A673 (cell line): Measurements from ENCODE around the gene MTO1.

Experiments used
- EZH2 ChIP-seq: fragments of 200-600 bp; sonication (generic); IDR thresholded peaks from 2 replicates; pipeline ENCODE4 v1.6.1; 2017; ENCODE audit warnings: borderline replicate concordance, low read depth, mild to moderate bottlenecking, mixed read lengths, antibody characterized with exemption, low read length; ENCODE audit not compliant: poor library complexity, severe bottlenecking
- TF ChIP-seq, protein P1 (sequence below): fragments of 300-800, 200-600 bp; sonication (generic); conservative IDR thresholded peaks from 2 replicates; pipeline ENCODE4 v1.5.1; 2017; ENCODE audit warnings: low read depth, mild to moderate bottlenecking, antibody characterized with exemption, low read length, moderate library complexity, mixed read lengths

DNA sequence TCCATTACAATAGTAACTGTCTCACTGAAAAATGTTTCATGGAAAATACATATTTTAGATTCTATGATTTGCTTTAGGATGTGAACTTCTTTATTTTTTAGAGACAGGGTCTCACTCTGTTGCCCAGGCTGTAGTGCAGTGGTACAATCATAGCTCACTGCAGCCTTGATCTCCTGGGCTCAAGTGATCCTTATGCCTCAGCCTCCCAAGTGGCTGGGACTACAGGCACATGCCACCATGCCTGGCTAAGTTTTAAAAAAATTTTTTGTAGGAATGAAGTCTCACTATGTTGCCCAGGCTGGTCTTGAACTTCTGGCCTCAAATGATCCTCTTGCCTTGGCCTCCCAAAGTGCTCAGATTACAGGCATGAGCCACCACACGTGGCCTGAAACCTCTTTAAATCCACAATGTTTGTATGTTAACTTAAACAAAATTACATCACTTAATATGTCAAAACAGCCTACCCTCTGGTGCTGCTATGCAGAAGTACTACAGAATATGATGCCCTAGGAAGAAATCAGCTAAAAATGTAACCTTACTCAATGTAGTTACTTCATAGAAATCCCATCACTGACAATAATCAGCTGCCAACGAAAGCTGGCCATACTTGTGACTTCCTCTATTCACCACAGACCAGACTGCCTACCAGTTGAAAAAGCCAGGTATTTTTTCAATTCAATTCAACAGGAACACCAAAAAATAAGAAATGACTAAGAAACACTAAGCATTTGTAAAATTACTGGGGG lies 41.7 kb downstream of the MTO1 start:
- TF ChIP-seq, protein P1, sequence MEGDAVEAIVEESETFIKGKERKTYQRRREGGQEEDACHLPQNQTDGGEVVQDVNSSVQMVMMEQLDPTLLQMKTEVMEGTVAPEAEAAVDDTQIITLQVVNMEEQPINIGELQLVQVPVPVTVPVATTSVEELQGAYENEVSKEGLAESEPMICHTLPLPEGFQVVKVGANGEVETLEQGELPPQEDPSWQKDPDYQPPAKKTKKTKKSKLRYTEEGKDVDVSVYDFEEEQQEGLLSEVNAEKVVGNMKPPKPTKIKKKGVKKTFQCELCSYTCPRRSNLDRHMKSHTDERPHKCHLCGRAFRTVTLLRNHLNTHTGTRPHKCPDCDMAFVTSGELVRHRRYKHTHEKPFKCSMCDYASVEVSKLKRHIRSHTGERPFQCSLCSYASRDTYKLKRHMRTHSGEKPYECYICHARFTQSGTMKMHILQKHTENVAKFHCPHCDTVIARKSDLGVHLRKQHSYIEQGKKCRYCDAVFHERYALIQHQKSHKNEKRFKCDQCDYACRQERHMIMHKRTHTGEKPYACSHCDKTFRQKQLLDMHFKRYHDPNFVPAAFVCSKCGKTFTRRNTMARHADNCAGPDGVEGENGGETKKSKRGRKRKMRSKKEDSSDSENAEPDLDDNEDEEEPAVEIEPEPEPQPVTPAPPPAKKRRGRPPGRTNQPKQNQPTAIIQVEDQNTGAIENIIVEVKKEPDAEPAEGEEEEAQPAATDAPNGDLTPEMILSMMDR: no peak
- no peak for TF ChIP-seq EZH2
